RWPE1 (cell line): ENCODE data around the gene SURF1.
"Not testable (repeated sequence)": the region's sequence is repeated elsewhere in the genome, so short reads cannot be mapped to it uniquely, and the experiment has no call there.

Experiments
- CTCF ChIA-PET: fragments of 350-600 bp; sonication (Branson Sonifier 250); formaldehyde crosslinking; extraction: SDS; loops from one replicate; lab custom pipeline; 2021; lab: Yijun Ruan, JAX
- POLR2A ChIA-PET: fragments of 400-600 bp; formaldehyde crosslinking; extraction: SDS; loops from one replicate; lab custom pipeline; 2020; ENCODE audit warnings: antibody characterized with exemption; ENCODE audit not compliant: low non-redundant PET; lab: Yijun Ruan, JAX
- DNase-seq: peaks from one replicate; pipeline ENCODE4 v3.0.0; 2012; ENCODE audit warnings: low spot score
- H3K27ac ChIP-seq: fragments of 450-650 bp; 2 replicates; pipeline ENCODE4 v1.5.1; 2017
- TF ChIP-seq, protein P1 (sequence below): fragments of 450-650 bp; conservative IDR thresholded peaks from 2 replicates; pipeline ENCODE4 v1.5.1; 2017; ENCODE audit warnings: low read depth, mild to moderate bottlenecking

SURF1 gene

DNA sequence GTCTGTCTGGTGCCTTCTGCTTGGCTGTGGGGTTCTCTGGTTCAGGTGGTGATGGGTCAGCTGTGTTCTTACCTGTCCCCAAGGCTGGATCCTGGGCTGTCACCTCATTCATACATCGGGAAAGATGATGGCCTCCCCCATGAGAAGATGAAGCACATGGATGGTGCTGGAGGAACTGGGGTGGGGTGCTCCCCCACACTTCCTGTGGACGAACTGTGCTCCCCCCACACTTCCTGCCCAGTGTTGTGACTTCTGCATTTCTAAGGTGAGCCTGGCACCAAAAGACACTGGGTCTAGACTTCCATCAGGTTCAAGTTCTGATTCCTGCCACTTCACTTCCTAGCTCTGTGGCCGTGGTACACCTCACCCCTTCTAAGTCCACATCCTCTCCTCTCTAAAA is 16.0 kb downstream of the SURF1 start:
- CTCF ChIA-PET, result interaction anchor here (0.7 to 1.1 kb wide), 2 partner anchors 10 to 141 kb away, joined by 3 read pairs; no protein-coding TSS in a partner anchor
- peak overlapping the region; percentile 21; the same call in 1 of the 2 replicates for H3K27ac ChIP-seq
- TF ChIP-seq, protein P1, sequence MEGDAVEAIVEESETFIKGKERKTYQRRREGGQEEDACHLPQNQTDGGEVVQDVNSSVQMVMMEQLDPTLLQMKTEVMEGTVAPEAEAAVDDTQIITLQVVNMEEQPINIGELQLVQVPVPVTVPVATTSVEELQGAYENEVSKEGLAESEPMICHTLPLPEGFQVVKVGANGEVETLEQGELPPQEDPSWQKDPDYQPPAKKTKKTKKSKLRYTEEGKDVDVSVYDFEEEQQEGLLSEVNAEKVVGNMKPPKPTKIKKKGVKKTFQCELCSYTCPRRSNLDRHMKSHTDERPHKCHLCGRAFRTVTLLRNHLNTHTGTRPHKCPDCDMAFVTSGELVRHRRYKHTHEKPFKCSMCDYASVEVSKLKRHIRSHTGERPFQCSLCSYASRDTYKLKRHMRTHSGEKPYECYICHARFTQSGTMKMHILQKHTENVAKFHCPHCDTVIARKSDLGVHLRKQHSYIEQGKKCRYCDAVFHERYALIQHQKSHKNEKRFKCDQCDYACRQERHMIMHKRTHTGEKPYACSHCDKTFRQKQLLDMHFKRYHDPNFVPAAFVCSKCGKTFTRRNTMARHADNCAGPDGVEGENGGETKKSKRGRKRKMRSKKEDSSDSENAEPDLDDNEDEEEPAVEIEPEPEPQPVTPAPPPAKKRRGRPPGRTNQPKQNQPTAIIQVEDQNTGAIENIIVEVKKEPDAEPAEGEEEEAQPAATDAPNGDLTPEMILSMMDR, result no peak
- DNase-seq, result no peak
- POLR2A ChIA-PET, result no interaction called here

- no peak for DNase-seq
- H3K27ac ChIP-seq, result peak overlapping the region; percentile 21; the same call in 1 of the 2 replicates
- ChIA-PET CTCF (interaction anchor here (0.6 to 1.1 kb wide), 3 partner anchors 10 to 140 kb away, joined by 3 read pairs; no protein-coding TSS in a partner anchor), POLR2A (no interaction called here)
- TF ChIP-seq, protein P1, result no peak
These were observed 16.6 kb downstream of the SURF1 start for GRCh38 chr9:133339641-133340040.

GRCh38 chr9:133335924-133336811 is 20.1 kb downstream of the SURF1 start, which contains the start of gene SURF6:
Gene SURF6 (minus strand): TSS chr9:133336188. CDS start chr9:133336132, 56 bp downstream.
- POLR2A ChIA-PET, result interaction anchor here (1.2 kb wide), 1 partner anchor 12 kb away, joined by 6 read pairs; the partner anchor contains the start of genes MED22 and RPL7A

DNA sequence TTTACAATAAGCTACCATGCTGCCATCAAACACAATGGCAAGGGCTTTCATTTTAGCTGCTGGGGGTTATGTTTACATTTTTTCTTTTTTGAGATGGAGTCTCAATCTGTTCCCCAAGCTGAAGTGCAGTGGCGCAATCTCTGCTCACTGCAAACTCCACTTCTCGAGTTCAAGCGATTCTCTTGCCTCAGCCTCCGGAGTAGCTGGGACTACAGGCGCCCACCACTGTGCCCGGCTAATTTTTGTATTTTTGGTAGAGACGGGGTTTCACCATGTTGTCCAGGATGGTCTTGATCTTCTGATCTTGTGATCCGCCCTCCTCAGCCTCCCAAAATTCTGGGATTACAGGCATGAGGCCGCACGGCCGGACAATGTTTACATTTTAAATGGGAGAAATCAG is 21.4 kb downstream of the SURF1 start:
- POLR2A ChIA-PET, result interaction anchor here (0.6 to 1.2 kb wide), 4 partner anchors 8 to 80 kb away, joined by 3 to 10 read pairs (median 4); partner anchors contain the start of genes MED22 and RPL7A
- CTCF ChIA-PET, result interaction anchor here (0.6 to 1.9 kb wide), 3 partner anchors 60 to 149 kb away, joined by 3 to 11 read pairs (median 5); no protein-coding TSS in a partner anchor
- H3K27ac ChIP-seq, result peak overlapping the region; percentile 76
- not testable (repeated sequence) for DNase-seq

More at GRCh38 chr9:133335924-133336811, 20.1 kb downstream of the SURF1 start, which contains the start of gene SURF6:
- CTCF ChIA-PET, result interaction anchor here (0.6 to 1.9 kb wide), 3 partner anchors 15 to 150 kb away, joined by 3 to 11 read pairs (median 3); no protein-coding TSS in a partner anchor
- peak within 1 kb of the TSS; percentile 76 for H3K27ac ChIP-seq
- TF ChIP-seq, protein P1, result no peak
- peak; percentile 90 for DNase-seq

- ChIA-PET CTCF (interaction anchor here (0.6 to 1.9 kb wide), 2 partner anchors 148 to 181 kb away, joined by 3 to 11 read pairs; no protein-coding TSS in a partner anchor), POLR2A (interaction anchor here (0.6 to 0.8 kb wide), 3 partner anchors 8 to 81 kb away, joined by 3 to 10 read pairs (median 3); partner anchors contain the start of genes MED22 and RPL7A)
- TF ChIP-seq, protein P1, result no peak
- no peak for DNase-seq
- peak overlapping the region; percentile 23 for H3K27ac ChIP-seq
These were observed 22.1 kb downstream of the SURF1 start for GRCh38 chr9:133334161-133334560.

DNA sequence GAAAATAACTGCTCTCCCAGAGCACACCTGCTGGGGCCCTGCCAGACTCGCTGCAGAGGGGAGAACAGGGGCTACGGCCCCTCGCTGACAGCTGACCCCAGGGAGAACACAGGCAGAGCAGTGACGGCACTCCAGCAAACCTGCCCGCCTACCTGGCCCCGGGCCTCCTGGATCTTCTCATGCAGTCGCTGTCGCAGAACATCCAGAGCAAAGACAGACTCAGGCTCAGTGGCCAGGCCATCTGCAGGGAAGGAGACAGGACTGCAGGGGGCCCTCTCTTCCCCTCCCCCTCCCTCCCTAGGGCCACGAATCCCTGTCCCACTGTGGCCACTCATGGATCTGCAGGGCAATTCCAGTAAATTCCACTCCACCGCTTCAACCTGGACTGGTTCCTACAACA is 22.7 kb downstream of the SURF1 start:
- no peak for DNase-seq
- ChIA-PET POLR2A (interaction anchor here (0.6 kb wide), 1 partner anchor 22 kb away, joined by 8 read pairs; no protein-coding TSS in a partner anchor), CTCF (interaction anchor here (0.6 kb wide), 2 partner anchors 55 to 181 kb away, joined by 3 to 5 read pairs; no protein-coding TSS in a partner anchor)
- TF ChIP-seq, protein P1, result no peak
- peak overlapping the region; percentile 23 for H3K27ac ChIP-seq
